Measurements from ENCODE around the gene NAPA.

Gene NAPA

DNA sequence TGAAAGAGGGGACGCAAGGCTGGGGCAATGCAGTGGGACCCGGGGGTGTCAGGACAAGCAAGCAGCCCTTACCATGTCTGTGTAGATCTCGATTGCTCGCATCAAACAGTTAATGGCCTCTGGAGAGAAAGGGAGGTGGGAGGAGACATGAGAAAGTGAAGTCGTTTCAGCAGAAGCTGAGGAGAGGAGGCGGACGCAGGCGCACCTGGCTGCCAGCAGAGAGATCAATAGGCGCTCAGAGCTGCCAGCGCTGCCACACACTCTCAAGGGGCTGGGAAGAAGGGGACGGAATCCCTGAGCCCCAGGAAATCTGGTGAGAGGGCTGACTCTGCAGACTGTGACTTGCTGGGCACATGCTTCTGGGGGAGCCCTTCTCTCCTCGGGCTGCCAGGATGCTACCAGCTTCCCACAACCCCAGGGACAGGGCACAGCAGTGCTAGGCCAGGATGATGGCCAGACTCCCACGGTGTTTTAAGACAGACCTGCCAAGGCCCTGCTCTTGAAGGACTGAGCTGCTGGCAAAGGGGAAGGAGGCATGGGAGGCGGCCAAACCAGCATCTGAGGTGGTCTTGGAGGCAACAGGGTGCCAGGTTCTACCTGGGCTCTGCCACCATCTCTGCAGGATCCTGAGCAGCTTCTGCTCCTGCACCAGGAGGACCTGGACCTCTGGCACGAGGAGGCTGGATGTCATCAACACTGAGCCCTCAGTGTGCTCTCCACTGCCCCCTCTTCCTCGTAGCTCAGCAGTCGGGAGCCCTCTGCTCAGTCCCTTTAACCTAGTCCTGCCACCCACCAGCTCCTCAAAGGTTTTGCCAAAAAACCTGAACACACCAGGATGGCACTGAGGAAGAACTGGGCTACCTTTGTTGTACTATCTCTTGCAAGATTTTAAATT, 19.1 kb downstream of the NAPA start:
- no peak overlapping the region for H3K27ac ChIP-seq
- no peaks in the 10 kb centered on the region for H3K27me3 ChIP-seq (replicated peaks)
- no peak overlapping the region for H3K4me3 ChIP-seq (ENCODE audit: low read depth, low read length)
- DNase-seq = no peak
- TF ChIP-seq, protein P1, sequence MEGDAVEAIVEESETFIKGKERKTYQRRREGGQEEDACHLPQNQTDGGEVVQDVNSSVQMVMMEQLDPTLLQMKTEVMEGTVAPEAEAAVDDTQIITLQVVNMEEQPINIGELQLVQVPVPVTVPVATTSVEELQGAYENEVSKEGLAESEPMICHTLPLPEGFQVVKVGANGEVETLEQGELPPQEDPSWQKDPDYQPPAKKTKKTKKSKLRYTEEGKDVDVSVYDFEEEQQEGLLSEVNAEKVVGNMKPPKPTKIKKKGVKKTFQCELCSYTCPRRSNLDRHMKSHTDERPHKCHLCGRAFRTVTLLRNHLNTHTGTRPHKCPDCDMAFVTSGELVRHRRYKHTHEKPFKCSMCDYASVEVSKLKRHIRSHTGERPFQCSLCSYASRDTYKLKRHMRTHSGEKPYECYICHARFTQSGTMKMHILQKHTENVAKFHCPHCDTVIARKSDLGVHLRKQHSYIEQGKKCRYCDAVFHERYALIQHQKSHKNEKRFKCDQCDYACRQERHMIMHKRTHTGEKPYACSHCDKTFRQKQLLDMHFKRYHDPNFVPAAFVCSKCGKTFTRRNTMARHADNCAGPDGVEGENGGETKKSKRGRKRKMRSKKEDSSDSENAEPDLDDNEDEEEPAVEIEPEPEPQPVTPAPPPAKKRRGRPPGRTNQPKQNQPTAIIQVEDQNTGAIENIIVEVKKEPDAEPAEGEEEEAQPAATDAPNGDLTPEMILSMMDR (IDR thresholded peaks at IDR 0.05; ENCODE audit: low read depth, low read length, missing control alignments) = no peak
- in situ Hi-C loops (cut with HindIII; ENCODE audit: low pct_ligation_motif_present, low sequenced_read_pairs) = no loop called here
- peaks cover 49% of the 10 kb centered on the region for H3K36me3 ChIP-seq (replicated peaks)

DNA sequence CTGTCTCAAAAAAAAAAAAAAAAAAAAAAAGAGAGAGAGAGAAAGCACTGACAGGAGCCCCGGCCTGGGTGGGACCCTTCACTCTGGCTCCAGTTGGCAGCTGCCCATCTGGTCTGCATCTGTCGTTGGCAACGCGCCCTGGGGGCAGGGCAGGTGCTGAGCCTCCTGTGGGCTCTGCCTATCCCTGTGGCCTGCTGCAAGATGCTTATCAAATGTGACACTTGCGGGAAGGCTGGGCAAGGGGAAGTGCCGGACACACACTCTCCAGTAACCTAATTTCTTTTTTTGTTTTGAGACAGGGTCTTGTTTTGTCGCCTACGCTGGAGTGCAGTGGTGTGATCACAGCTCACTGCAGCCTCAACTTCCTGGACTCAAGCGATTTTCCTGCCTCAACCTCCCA, 20.1 kb downstream of the NAPA start:
- Histone ChIP-seq H3K27me3 (replicated peaks) (no peaks in the 10 kb centered on the region), H3K27ac (no peak overlapping the region), H3K36me3 (replicated peaks) (peaks cover 42% of the 10 kb centered on the region), H3K4me3 (ENCODE audit: low read depth, low read length) (no peak overlapping the region)
- in situ Hi-C loops (cut with HindIII; ENCODE audit: low pct_ligation_motif_present, low sequenced_read_pairs) = no loop called here
- TF ChIP-seq, protein P1 (IDR thresholded peaks at IDR 0.05; ENCODE audit: low read depth, low read length, missing control alignments) = no peak
- no peak for DNase-seq

DNA sequence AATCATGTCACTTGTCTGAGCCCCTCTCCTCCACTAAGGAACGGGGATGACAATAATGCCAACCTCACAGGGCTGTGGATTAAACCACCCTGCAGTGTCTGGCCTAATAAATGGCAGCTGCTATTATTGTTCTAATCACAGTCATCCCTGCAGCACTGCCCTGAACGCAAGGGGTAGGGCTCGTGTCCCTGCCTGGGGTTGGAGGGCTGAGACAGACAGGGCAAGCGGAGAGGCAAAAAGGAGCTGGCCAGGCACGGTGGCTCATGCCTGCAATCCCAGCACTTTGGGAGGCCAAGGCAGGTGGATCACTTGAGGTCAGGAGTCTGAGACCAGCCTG, 20.7 kb downstream of the NAPA start:
- in situ Hi-C loops (cut with HindIII; ENCODE audit: low pct_ligation_motif_present, low sequenced_read_pairs) = no loop called here
- Histone ChIP-seq H3K27ac (no peak overlapping the region), H3K36me3 (replicated peaks) (peaks cover 39% of the 10 kb centered on the region), H3K4me3 (ENCODE audit: low read depth, low read length) (no peak overlapping the region), H3K27me3 (replicated peaks) (no peaks in the 10 kb centered on the region)
- DNase-seq = no peak
- TF ChIP-seq, protein P1 (IDR thresholded peaks at IDR 0.05; ENCODE audit: low read depth, low read length, missing control alignments) = no peak

DNA sequence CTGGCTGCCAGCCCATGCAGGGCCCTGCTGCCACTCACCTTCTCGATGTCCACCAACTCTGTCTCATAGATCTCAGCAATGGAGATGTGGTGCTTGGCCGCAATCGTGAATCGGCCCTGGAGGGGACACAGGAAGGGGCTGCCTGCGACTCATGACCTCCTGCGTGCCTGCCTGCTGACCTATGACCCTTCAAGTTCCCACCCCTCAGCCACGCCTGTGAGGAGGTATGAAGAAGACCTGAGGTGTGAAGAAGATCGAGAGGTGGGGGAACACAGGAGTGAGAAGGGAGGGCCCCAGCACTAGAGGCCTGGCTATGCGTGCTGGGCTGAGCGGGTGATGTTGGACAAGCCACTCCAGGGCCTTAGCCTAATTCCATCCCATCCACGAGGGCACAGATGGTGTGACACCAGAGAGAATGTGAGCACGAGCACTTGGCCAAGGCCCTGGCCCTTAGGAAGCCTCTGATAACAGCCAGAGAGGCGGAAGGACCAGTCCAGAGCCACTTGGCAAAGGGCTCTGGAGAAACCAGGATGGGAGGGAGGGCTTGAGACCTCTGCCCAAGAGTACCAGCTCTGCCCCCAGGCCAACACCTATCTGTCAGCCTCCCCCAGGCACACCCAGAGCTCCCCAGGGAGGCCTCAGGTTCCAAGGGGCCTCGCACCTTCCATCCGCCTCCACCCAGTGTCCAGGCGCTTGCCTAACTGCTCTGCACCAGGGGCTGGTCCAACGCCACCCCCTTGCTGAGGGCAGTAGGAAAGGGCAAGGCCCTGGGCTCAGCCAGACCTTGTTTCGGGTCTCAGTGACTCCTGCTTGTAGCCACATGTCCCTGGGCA, 21.3 kb downstream of the NAPA start:
- in situ Hi-C loops (cut with HindIII; ENCODE audit: low pct_ligation_motif_present, low sequenced_read_pairs) = no loop called here
- DNase-seq = no peak
- no peak overlapping the region for H3K4me3 ChIP-seq (ENCODE audit: low read depth, low read length)
- H3K27me3 ChIP-seq (replicated peaks) = no peaks in the 10 kb centered on the region
- H3K27ac ChIP-seq = no peak overlapping the region
- H3K36me3 ChIP-seq (replicated peaks) = peaks cover 36% of the 10 kb centered on the region
- TF ChIP-seq, protein P1 (IDR thresholded peaks at IDR 0.05; ENCODE audit: low read depth, low read length, missing control alignments) = no peak

DNA sequence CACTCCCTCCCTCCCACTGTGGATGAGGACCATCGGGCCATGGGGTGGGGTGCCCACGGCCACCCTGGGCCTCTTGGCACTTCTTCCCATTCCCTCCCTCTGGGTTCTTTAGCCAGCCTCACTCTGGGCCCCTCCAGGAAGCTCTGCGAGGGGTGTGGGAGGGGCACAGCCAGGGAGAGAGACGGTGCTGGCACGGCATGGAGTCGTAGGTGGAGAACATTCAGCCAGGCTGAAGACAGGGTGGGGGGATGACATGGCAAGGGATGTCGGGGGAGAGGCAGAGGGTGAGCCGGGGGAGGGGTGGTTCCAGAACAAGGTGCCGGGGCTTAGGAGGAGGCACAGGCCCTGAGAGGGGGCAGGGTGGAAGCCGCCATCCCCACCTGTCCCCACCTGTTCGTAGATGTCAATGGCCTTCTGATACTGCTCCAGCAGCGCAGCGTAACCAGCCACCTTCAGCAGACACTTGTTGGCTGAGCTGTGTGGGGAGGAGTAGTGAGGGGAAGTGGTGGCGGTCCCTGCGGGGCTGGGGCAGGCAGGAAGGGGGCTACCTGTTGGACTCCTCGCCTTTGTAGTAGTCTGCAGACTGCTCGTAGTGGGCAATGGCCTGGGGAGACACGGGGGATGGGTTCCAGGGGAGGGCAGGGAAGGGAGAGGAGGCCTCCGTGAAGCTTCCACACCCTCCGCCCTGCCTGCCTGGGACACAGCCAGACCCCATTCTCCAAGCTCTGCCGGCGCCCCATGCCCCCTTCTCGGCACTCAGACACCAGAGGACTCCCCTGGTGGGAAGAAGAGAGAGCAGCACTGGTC, 22.1 kb downstream of the NAPA start:
- DNase-seq = no peak
- no peaks in the 10 kb centered on the region for H3K27me3 ChIP-seq (replicated peaks)
- in situ Hi-C loops (cut with HindIII; ENCODE audit: low pct_ligation_motif_present, low sequenced_read_pairs) = no loop called here
- TF ChIP-seq, protein P1 (IDR thresholded peaks at IDR 0.05; ENCODE audit: low read depth, low read length, missing control alignments) = no peak
- H3K27ac ChIP-seq = no peak overlapping the region
- H3K4me3 ChIP-seq (ENCODE audit: low read depth, low read length) = no peak overlapping the region
- peaks cover 31% of the 10 kb centered on the region for H3K36me3 ChIP-seq (replicated peaks)

All from brain microvascular endothelial cell (primary cell).